Measurements from ENCODE around the gene RAPGEF4. TPM values are rescaled to one million over a fixed set of nuclear protein-coding genes. Genes with fewer than 3 reads are reported as not detected.

RAPGEF4 gene
- polyA plus RNA-seq, 3 donors, result not detected

GRCh38 chr2:172869861-172870260 is 134.2 kb downstream of the RAPGEF4 start:
- Histone ChIP-seq H4K20me1 (ENCODE audit: insufficient read depth, low read length) (no peaks in the 10 kb centered on the region), H3K27ac (ENCODE audit: low read depth in 1 of 2, low read length in 2 of 2) (no peak overlapping the region), H3K27me3 (ENCODE audit: control insufficient read depth in 2 of 2, insufficient read depth in 2 of 2, low read length in 2 of 2) (no peaks in the 10 kb centered on the region), H3K9me3 (replicated peaks in 1 of 2; ENCODE audit: control insufficient read depth in 1 of 2, insufficient read depth in 1 of 2, low read length in 2 of 2) (no peaks in the 10 kb centered on the region), H3K4me1 (ENCODE audit: control insufficient read depth in 1 of 2, insufficient read depth in 2 of 2, low read length in 2 of 2) (no peaks in the 10 kb centered on the region), H3K36me3 (replicated peaks in 1 of 2; ENCODE audit: control insufficient read depth in 1 of 2, insufficient read depth in 2 of 2, low read length in 2 of 2) (no peaks in the 10 kb centered on the region), H3K4me2 (replicated peaks; ENCODE audit: extremely low read depth, low read length, poor library complexity, severe bottlenecking) (no peak overlapping the region), H3K4me3 (replicated peaks in 1 of 3; ENCODE audit: low read depth in 2 of 3, low read length in 3 of 3) (no peak overlapping the region), H2AFZ (ENCODE audit: insufficient read depth, low read depth, low read length, poor library complexity, severe bottlenecking) (no peak overlapping the region), H3K79me2 (ENCODE audit: insufficient read depth, low read length) (no peaks in the 10 kb centered on the region), H3K9ac (ENCODE audit: insufficient read depth, low read length, poor library complexity, severe bottlenecking) (no peak overlapping the region)
- no peak for TF ChIP-seq CTCF (IDR thresholded peaks at IDR 0.05)
- DNase-seq, result no peak
- Mint-ChIP-seq H3K4me1 (no peaks in the 10 kb centered on the region), H3K36me3 (no peaks in the 10 kb centered on the region), H3K4me3 (no peak overlapping the region), H3K9me3 (peaks cover 0 to 3% (median 0%) of the 10 kb centered on the region in 7 donors), H3K27me3 (ENCODE audit: low read depth in 3 of 3) (peaks cover 2 to 4% (median 3%) of the 10 kb centered on the region in 3 donors), H3K27ac (no peak overlapping the region)
- WGBS (ENCODE audit: insufficient coverage), result no CpG with 5 or more reads among the region's 5 CpGs
- intact Hi-C loops (cut with micrococcal nuclease), result no loop called here

GRCh38 chr2:172870396-172870795 is 134.8 kb downstream of the RAPGEF4 start:
- Mint-ChIP-seq H3K4me3 (no peak overlapping the region), H3K27ac (no peak overlapping the region), H3K36me3 (no peaks in the 10 kb centered on the region), H3K27me3 (ENCODE audit: low read depth in 3 of 3) (peaks cover 2 to 3% (median 3%) of the 10 kb centered on the region in 3 donors), H3K9me3 (peaks cover 0 to 4% (median 0%) of the 10 kb centered on the region in 7 donors), H3K4me1 (no peaks in the 10 kb centered on the region)
- no peak for TF ChIP-seq CTCF (IDR thresholded peaks at IDR 0.05)
- no CpG with 5 or more reads among the region's 2 CpGs for WGBS (ENCODE audit: insufficient coverage)
- Histone ChIP-seq H3K36me3 (replicated peaks in 1 of 2; ENCODE audit: control insufficient read depth in 1 of 2, insufficient read depth in 2 of 2, low read length in 2 of 2) (no peaks in the 10 kb centered on the region), H3K9ac (ENCODE audit: insufficient read depth, low read length, poor library complexity, severe bottlenecking) (no peak overlapping the region), H3K79me2 (ENCODE audit: insufficient read depth, low read length) (no peaks in the 10 kb centered on the region), H3K27me3 (ENCODE audit: control insufficient read depth in 2 of 2, insufficient read depth in 2 of 2, low read length in 2 of 2) (no peaks in the 10 kb centered on the region), H3K27ac (ENCODE audit: low read depth in 1 of 2, low read length in 2 of 2) (no peak overlapping the region), H3K9me3 (replicated peaks in 1 of 2; ENCODE audit: control insufficient read depth in 1 of 2, insufficient read depth in 1 of 2, low read length in 2 of 2) (no peaks in the 10 kb centered on the region), H4K20me1 (ENCODE audit: insufficient read depth, low read length) (no peaks in the 10 kb centered on the region), H3K4me3 (replicated peaks in 1 of 3; ENCODE audit: low read depth in 2 of 3, low read length in 3 of 3) (no peak overlapping the region), H3K4me2 (replicated peaks; ENCODE audit: extremely low read depth, low read length, poor library complexity, severe bottlenecking) (no peak overlapping the region), H2AFZ (ENCODE audit: insufficient read depth, low read depth, low read length, poor library complexity, severe bottlenecking) (no peak overlapping the region), H3K4me1 (ENCODE audit: control insufficient read depth in 1 of 2, insufficient read depth in 2 of 2, low read length in 2 of 2) (no peaks in the 10 kb centered on the region)
- DNase-seq, result no peak
- intact Hi-C loops (cut with micrococcal nuclease), result no loop called here
